ENCODE data around the gene TXNRD1.

The TXNRD1 gene

DNA sequence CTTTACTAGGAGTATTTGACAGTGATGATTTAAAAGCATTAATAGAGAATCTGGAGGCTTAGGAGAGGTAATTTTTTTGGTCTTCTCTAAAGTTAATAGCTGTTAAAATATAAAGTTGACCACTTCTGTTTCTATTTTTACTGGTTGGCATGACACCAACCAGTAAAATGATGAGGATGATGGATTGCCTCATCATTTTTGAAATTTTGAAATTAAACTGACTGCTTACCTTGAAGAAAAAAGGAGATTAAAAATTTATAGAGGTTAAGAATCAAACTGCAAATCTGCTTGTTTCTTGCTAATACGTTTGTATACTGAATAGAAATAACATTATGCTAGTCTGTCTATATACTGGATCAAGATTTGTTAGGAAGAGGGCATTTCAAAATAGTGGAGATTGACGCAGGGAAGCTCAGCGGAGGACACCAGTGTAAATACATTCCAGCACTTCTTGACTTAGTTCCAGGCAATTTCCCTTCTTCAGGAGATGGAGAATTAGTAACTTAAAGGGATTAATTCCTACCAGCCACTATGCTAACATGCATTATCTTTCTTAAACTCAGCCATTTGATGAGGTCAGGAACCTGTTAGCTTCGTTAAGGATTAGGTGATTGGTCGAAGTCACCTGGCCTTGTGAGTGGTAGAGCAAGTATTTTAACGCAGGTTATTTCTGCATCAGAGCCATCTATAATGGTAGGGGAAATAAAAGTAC, 91.5 kb downstream of the TXNRD1 start:
- Histone ChIP-seq H3K36me3 (ENCODE audit: control insufficient read depth in 4 of 4, insufficient read depth in 4 of 4, low read length in 3 of 4) (peaks cover 4 to 60% (median 13%) of the 10 kb centered on the region in 4 experiments), H3K27ac (ENCODE audit: insufficient read depth in 1 of 2, low read depth in 1 of 2, low read length in 2 of 2, poor library complexity in 1 of 2, severe bottlenecking in 2 of 2) (no peak overlapping the region), H3K4me1 (ENCODE audit: control extremely low read depth in 1 of 4, control insufficient read depth in 4 of 4, insufficient read depth in 4 of 4, low read length in 3 of 4) (peaks cover 5 to 17% (median 15%) of the 10 kb centered on the region in 4 experiments), H3K27me3 (replicated peaks in 2 of 5; ENCODE audit: control insufficient read depth in 4 of 5, insufficient read depth in 5 of 5, low read length in 4 of 5) (no peaks in the 10 kb centered on the region), H3K9me3 (ENCODE audit: control extremely low read depth in 1 of 5, control insufficient read depth in 4 of 5, insufficient read depth in 2 of 5, low read depth in 1 of 5, low read length in 4 of 5) (no peaks in the 10 kb centered on the region), H3K4me3 (ENCODE audit: control insufficient read depth in 1 of 7, extremely low read depth in 1 of 7, insufficient read depth in 4 of 7, low read depth in 2 of 7, low read length in 6 of 7) (no peak overlapping the region)
- no peak for DNase-seq
- POLR2A ChIA-PET: no interaction called here
- CTCF ChIA-PET: interaction anchor here (0.8 to 1.4 kb wide), 3 partner anchors 9 to 93 kb away, joined by 3 to 4 read pairs (median 3); no protein-coding TSS in a partner anchor
- WGBS (ENCODE audit: insufficient coverage): 98% methylated on average over 6 of the region's 6 CpGs

DNA sequence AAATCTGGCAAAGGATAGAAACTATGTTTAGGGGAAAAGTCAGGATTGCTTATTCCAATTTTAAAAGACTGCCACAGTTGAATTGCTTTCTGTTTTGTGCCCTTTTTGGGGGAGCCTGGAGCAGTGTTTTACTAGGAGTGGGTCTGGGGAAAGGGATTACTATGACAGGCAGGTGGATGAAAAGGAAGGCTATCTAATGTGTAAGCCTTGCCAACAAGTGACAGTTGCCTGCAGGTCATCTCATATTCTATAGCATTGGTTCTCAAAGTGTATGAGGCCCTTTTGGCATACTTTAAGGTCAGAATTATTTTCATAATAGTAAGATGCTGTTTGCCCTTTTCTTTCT, 92.0 kb downstream of the TXNRD1 start:
- no peak overlapping the region for H3K27ac ChIP-seq (ENCODE audit: insufficient read depth in 1 of 2, low read depth in 1 of 2, low read length in 2 of 2, poor library complexity in 1 of 2, severe bottlenecking in 2 of 2)
- no peaks in the 10 kb centered on the region for H3K9me3 ChIP-seq (ENCODE audit: control extremely low read depth in 1 of 5, control insufficient read depth in 4 of 5, insufficient read depth in 2 of 5, low read depth in 1 of 5, low read length in 4 of 5)
- no peaks in the 10 kb centered on the region for H3K27me3 ChIP-seq (replicated peaks in 2 of 5; ENCODE audit: control insufficient read depth in 4 of 5, insufficient read depth in 5 of 5, low read length in 4 of 5)
- DNase-seq: no peak
- ChIA-PET POLR2A (interaction anchor here (0.7 kb wide), 1 partner anchor 92 kb away, joined by 3 read pairs; the partner anchor contains the start of gene TXNRD1), CTCF (interaction anchor here (0.8 to 2.3 kb wide), 5 partner anchors 8 to 94 kb away, joined by 3 to 7 read pairs (median 3); no protein-coding TSS in a partner anchor)
- H3K4me1 ChIP-seq (ENCODE audit: control extremely low read depth in 1 of 4, control insufficient read depth in 4 of 4, insufficient read depth in 4 of 4, low read length in 3 of 4): peaks cover 5 to 17% (median 15%) of the 10 kb centered on the region in 4 experiments
- H3K4me3 ChIP-seq (ENCODE audit: control insufficient read depth in 1 of 7, extremely low read depth in 1 of 7, insufficient read depth in 4 of 7, low read depth in 2 of 7, low read length in 6 of 7): no peak overlapping the region
- peaks cover 4 to 64% (median 17%) of the 10 kb centered on the region in 4 experiments for H3K36me3 ChIP-seq (ENCODE audit: control insufficient read depth in 4 of 4, insufficient read depth in 4 of 4, low read length in 3 of 4)

DNA sequence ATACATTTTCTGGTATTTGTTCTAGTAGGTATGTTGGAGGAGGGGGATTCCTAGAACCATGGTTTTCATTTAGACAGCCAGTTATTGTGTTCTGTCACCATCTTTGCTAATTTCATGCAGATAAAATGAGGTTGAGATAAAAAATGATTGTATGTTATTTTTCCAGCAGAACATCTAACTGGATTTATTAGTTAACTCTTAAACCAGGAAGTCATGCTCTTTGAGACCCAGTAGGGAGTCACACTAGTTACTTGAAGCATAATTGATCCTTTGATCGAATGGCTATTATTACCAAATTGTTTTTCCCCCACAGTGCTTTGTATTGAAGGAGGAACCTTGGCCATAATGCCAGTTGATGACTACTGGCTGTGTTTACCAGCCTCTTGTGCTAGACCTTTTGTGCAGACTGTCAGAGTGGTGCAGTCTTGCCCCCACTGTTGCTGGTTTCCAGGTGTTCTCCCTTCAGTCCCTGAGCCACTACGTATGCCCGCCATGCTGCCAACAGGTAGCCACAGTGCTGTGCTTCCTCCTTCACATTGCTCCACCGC, 93.9 kb downstream of the TXNRD1 start:
- no peaks in the 10 kb centered on the region for H3K9me3 ChIP-seq (ENCODE audit: control extremely low read depth in 1 of 5, control insufficient read depth in 4 of 5, insufficient read depth in 2 of 5, low read depth in 1 of 5, low read length in 4 of 5)
- H3K36me3 ChIP-seq (ENCODE audit: control insufficient read depth in 4 of 4, insufficient read depth in 4 of 4, low read length in 3 of 4): peaks cover 10 to 66% (median 30%) of the 10 kb centered on the region in 4 experiments
- DNase-seq: no peak
- ChIA-PET POLR2A (no interaction called here), CTCF (interaction anchor here (2.3 kb wide), 1 partner anchor 13 kb away, joined by 7 read pairs; no protein-coding TSS in a partner anchor)
- H3K4me1 ChIP-seq (ENCODE audit: control extremely low read depth in 1 of 4, control insufficient read depth in 4 of 4, insufficient read depth in 4 of 4, low read length in 3 of 4): peaks cover 0 to 1% (median under 1%) of the 10 kb centered on the region in 4 experiments
- H3K27ac ChIP-seq (ENCODE audit: insufficient read depth in 1 of 2, low read depth in 1 of 2, low read length in 2 of 2, poor library complexity in 1 of 2, severe bottlenecking in 2 of 2): no peak overlapping the region
- H3K4me3 ChIP-seq (ENCODE audit: control insufficient read depth in 1 of 7, extremely low read depth in 1 of 7, insufficient read depth in 4 of 7, low read depth in 2 of 7, low read length in 6 of 7): no peak overlapping the region
- H3K27me3 ChIP-seq (replicated peaks in 2 of 5; ENCODE audit: control insufficient read depth in 4 of 5, insufficient read depth in 5 of 5, low read length in 4 of 5): no peaks in the 10 kb centered on the region
- WGBS (ENCODE audit: insufficient coverage): 100% methylated on average over 1 of the region's 4 CpGs

DNA sequence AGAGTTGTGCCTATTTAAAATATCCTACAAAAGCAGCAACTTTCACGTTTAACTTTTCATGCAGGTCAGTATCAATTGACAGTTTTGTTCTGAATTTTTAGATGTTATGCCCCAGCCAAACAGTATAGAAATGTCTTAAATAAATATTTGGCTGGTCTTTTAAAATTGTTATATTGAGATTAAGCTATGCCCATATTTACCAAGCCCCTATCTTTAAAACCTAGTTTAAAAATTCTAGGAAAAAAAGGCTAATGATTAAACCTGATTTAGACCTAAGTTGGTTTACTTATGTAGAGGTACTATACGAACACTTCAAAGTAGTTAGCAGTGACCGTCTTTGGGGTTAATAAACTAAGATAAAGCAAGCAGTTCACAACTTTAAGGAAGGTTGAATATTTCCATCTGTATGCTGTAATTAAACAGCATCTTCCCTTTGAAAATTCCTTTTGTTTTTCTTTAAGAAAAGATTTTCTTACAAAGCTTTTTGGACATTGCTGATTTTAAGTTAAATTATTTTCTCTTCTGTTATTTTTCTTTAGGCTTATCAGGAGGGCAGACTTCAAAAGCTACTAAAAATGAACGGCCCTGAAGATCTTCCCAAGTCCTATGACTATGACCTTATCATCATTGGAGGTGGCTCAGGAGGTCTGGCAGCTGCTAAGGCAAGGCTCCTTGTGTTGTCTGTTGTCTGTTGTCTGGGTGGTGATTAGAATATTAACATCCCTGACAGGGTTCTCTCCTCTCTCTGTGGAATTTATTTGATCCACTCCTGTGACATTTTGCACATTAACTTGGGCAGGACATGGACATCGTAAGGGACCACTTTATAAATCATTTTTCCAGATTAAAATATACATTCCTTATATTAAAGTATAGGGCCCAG, 95.4 kb downstream of the TXNRD1 start:
- CTCF ChIA-PET: no interaction called here
- peaks cover 12 to 63% (median 40%) of the 10 kb centered on the region in 4 experiments for H3K36me3 ChIP-seq (ENCODE audit: control insufficient read depth in 4 of 4, insufficient read depth in 4 of 4, low read length in 3 of 4)
- POLR2A ChIA-PET: no interaction called here

GRCh38 chr12:104312202-104312601, 96.6 kb downstream of the TXNRD1 start:
- WGBS (ENCODE audit: insufficient coverage): no CpG with 5 or more reads among the region's 1 CpG
- CTCF ChIA-PET: interaction anchor here (1.0 to 1.7 kb wide), 3 partner anchors 9 to 24 kb away, joined by 4 to 6 read pairs (median 6); partner anchors contain the start of gene EID3
- Histone ChIP-seq H3K4me1 (ENCODE audit: control extremely low read depth in 1 of 4, control insufficient read depth in 4 of 4, insufficient read depth in 4 of 4, low read length in 3 of 4) (no peaks in the 10 kb centered on the region), H3K27ac (ENCODE audit: insufficient read depth in 1 of 2, low read depth in 1 of 2, low read length in 2 of 2, poor library complexity in 1 of 2, severe bottlenecking in 2 of 2) (no peak overlapping the region), H3K9me3 (ENCODE audit: control extremely low read depth in 1 of 5, control insufficient read depth in 4 of 5, insufficient read depth in 2 of 5, low read depth in 1 of 5, low read length in 4 of 5) (no peaks in the 10 kb centered on the region), H3K36me3 (ENCODE audit: control insufficient read depth in 4 of 4, insufficient read depth in 4 of 4, low read length in 3 of 4) (peaks cover 13 to 70% (median 46%) of the 10 kb centered on the region in 4 experiments), H3K4me3 (ENCODE audit: control insufficient read depth in 1 of 7, extremely low read depth in 1 of 7, insufficient read depth in 4 of 7, low read depth in 2 of 7, low read length in 6 of 7) (no peak overlapping the region), H3K27me3 (replicated peaks in 2 of 5; ENCODE audit: control insufficient read depth in 4 of 5, insufficient read depth in 5 of 5, low read length in 4 of 5) (no peaks in the 10 kb centered on the region)
- DNase-seq: no peak
- POLR2A ChIA-PET: interaction anchor here (0.5 kb wide), 1 partner anchor 66 kb away, joined by 3 read pairs; no protein-coding TSS in a partner anchor

More for the DNA sequence above, 95.4 kb downstream of the TXNRD1 start:
- Histone ChIP-seq H3K27ac (ENCODE audit: insufficient read depth in 1 of 2, low read depth in 1 of 2, low read length in 2 of 2, poor library complexity in 1 of 2, severe bottlenecking in 2 of 2) (no peak overlapping the region), H3K4me3 (ENCODE audit: control insufficient read depth in 1 of 7, extremely low read depth in 1 of 7, insufficient read depth in 4 of 7, low read depth in 2 of 7, low read length in 6 of 7) (no peak overlapping the region), H3K27me3 (replicated peaks in 2 of 5; ENCODE audit: control insufficient read depth in 4 of 5, insufficient read depth in 5 of 5, low read length in 4 of 5) (no peaks in the 10 kb centered on the region), H3K4me1 (ENCODE audit: control extremely low read depth in 1 of 4, control insufficient read depth in 4 of 4, insufficient read depth in 4 of 4, low read length in 3 of 4) (no peaks in the 10 kb centered on the region), H3K9me3 (ENCODE audit: control extremely low read depth in 1 of 5, control insufficient read depth in 4 of 5, insufficient read depth in 2 of 5, low read depth in 1 of 5, low read length in 4 of 5) (no peaks in the 10 kb centered on the region)
- WGBS (ENCODE audit: insufficient coverage): no CpG with 5 or more reads among the region's 5 CpGs
- no peak for DNase-seq

GRCh38 chr12:104312654-104313053, 97.1 kb downstream of the TXNRD1 start:
- Histone ChIP-seq H3K27me3 (replicated peaks in 2 of 5; ENCODE audit: control insufficient read depth in 4 of 5, insufficient read depth in 5 of 5, low read length in 4 of 5) (no peaks in the 10 kb centered on the region), H3K4me1 (ENCODE audit: control extremely low read depth in 1 of 4, control insufficient read depth in 4 of 4, insufficient read depth in 4 of 4, low read length in 3 of 4) (no peaks in the 10 kb centered on the region), H3K27ac (ENCODE audit: insufficient read depth in 1 of 2, low read depth in 1 of 2, low read length in 2 of 2, poor library complexity in 1 of 2, severe bottlenecking in 2 of 2) (no peak overlapping the region), H3K4me3 (ENCODE audit: control insufficient read depth in 1 of 7, extremely low read depth in 1 of 7, insufficient read depth in 4 of 7, low read depth in 2 of 7, low read length in 6 of 7) (no peak overlapping the region), H3K36me3 (ENCODE audit: control insufficient read depth in 4 of 4, insufficient read depth in 4 of 4, low read length in 3 of 4) (peaks cover 13 to 75% (median 50%) of the 10 kb centered on the region in 4 experiments), H3K9me3 (ENCODE audit: control extremely low read depth in 1 of 5, control insufficient read depth in 4 of 5, insufficient read depth in 2 of 5, low read depth in 1 of 5, low read length in 4 of 5) (no peaks in the 10 kb centered on the region)
- POLR2A ChIA-PET: interaction anchor here (0.5 kb wide), 1 partner anchor 66 kb away, joined by 3 read pairs; no protein-coding TSS in a partner anchor
- WGBS (ENCODE audit: insufficient coverage): no CpG with 5 or more reads among the region's 1 CpG
- CTCF ChIA-PET: interaction anchor here (0.9 to 1.7 kb wide), 4 partner anchors 9 to 25 kb away, joined by 3 to 6 read pairs (median 5); partner anchors contain the start of gene EID3
- DNase-seq: no peak
